GM21423 (cell line): ENCODE data around the gene LIMS1.
"Not testable (repeated sequence)": the region's sequence is repeated elsewhere in the genome, so short reads cannot be mapped to it uniquely, and the experiment has no call there.

Experiments used
- ATAC-seq: cut with Tn5 transposase; IDR thresholded peaks from one replicate; pipeline ENCODE4 v1.9.1; 2021; ENCODE audit warnings: mild to moderate bottlenecking, moderate library complexity; ENCODE audit not compliant: unreplicated experiment

LIMS1 gene

DNA sequence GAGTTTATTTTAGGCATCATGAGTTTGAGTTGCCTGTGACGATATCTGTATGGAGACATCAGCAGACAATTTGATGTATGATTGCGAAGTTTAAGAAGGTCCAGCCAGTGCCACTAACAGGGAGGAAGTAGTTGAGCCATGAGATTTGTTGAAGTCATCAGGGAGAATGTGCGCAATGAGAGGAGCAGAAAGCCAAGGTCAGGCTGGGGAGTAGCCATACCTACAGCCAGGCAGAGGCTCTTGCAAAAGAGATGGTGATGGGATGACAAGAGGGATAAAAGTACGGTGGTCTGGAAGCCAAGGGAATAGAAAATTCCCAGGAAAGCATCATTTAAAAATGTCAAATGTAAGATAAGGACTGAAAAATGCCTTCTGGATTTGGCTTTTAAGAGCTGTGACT lies 51.2 kb downstream of the LIMS1 start:
- ATAC-seq: no peak

DNA sequence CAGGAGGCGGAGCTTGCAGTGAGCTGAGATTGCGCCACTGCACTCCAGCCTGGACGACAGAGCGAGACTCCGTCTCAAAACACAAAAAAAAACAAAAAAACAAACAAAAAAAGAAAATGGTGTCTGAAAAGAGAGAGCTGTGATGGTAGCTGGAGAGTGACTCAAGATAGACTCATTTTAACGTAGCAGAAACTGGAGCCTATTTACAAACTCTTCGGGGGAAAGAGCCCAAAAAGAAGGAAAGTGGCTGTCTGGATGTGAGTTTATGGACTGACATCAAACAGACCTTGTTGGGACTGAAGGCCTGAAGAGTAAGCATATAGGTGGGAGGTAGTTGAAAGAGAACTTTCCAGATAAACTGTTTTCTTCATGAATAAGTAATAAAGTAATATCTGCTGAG lies 51.8 kb downstream of the LIMS1 start:
- no peak for ATAC-seq

DNA sequence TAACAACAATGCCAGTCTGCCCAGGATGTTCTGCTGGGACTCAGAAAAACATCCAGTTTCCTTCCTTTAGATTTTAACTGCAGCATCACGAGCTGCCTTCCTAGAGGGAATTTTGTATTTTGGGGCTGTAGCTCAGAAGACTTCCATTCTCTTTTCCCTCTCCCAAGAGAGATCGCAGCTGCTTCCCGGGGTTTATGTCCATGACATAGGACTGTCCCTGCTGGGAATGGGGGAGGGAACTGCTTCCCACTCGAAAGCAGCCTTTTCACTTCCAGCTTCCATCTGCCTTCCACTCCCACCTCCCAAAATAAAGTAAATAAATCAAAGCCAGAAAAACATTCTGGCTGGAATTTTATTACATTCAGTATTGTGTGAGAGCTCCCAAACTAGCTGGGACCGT lies 52.4 kb downstream of the LIMS1 start:
- ATAC-seq: no peak

DNA sequence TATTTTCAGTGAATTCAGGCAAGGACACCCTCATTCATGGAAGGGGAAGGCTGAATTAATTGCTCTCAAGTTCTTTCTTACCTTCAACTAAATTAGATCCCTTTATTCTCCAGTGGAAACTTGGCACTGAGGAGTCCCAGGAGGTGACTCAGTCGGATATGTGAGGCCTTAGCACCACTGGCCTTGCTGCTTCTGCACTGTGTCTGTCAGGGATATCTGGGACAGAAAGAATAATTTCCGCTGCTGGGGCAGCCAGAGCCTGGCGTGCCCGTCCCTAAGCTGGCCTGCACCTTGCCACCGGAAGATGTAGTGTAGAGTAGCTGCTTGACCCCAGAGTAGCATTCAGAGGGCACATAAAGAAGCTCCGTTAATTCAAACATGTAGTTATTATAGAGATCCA lies 53.4 kb downstream of the LIMS1 start:
- no peak for ATAC-seq

DNA sequence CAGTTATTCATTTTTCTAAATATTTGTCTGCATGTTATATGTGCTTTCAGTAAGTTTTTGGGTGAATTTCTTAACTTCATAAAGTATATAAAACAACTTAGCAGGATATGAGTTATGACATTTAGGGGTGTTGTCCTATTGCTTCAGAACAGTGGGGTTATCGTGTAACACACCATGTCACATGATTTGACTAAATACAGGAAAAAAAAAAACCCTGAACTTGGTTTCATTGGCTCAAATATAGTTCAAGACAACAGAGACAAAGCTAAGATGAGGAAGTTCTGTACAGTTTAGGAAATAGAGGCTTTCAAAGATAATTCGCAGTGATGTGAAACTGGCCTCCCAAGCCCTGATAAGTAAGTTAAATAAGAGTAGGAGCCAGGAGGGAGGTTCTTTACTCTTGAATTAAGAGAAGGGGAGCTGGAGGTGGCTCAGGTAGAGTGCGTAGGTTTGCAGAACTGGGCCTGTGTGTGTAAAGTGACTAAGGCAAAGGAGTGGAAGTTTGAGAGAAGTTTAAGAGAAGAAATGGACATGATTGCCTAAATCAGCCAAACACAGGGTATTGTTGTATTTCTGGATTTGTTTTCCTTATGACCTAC lies 53.9 kb downstream of the LIMS1 start:
- ATAC-seq: no peak

DNA sequence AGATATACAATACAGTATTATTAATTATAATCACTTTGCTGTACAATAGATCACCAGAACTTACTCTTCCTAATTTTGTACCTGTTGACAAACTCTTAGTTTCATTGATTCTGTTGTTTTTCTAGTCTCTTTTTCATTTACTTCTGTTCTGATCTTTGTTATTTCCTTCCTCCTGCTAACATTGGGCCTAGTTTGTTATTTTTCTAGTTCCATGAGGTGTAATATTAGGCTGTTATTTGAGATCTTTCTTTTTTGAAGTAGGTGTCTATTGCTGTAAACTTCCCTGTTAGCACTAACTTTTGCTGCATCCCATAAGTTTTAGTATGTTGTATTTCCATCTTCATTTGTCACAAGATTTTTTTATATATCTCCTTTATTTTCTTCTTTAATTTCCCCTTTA lies 55.1 kb downstream of the LIMS1 start:
- ATAC-seq: no peak

DNA sequence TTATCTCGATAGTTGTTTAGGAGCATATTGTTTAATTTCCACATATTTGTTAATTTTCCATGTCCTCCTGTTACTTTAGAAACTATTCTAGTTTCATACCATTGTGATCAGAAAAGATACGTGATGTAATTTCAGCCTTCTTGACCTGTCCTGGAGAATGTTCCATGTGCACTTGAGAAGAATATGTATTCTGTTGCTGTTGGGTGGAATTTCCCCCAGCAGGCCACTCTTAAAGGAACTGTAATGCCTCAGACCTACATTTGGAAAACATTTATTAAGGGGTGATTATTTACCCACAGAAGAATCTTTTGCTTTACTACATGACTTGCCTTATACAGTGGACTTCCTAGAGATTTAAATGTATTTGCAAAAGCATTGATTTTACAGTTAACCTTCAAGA lies 55.5 kb downstream of the LIMS1 start:
- no peak for ATAC-seq

DNA sequence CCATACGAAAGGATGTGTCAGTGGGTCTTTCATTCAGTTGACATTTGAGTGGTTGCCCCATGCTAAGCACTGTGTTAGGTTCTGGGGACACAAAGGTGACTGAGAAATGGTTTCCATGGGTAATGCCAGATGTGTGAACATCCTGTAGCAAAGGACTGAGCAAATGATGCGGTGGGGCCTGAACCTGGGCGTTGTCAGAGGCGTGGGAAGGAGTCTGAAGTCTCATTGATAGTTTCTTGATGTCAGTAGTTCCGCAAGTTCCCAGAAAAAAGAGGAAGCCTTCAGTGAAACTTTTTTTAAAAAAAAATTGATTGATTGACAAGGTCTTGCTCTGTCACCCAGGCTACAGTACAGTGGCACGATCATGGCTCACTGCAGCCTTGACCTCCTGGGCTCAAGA lies 56.9 kb downstream of the LIMS1 start:
- ATAC-seq: peak; percentile 61

DNA sequence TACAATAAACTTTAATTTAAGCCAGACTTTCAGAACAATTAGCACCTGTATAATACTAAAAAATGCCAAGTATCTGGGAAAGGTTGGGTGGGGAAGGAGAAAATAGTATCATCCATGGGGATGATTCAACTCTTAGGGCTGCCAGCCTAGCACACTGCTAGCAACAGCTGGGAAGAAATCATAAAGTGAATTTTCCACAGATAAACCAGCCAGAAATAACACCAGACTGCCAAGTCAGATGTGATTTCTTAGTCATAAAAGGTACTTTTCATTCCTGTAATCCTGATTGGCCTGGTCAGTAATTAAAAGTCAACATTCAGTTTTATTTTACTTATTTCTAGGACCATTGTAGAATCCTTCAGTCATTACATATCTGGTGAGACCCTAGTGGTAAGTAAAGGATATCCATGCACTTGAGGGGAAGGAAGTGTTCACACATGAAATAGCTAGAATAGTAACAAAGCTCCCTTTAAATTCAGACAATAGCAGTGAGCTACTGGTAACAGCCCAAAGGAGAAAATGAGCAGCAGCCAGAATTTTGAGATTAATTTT lies 59.4 kb downstream of the LIMS1 start:
- ATAC-seq: no peak

DNA sequence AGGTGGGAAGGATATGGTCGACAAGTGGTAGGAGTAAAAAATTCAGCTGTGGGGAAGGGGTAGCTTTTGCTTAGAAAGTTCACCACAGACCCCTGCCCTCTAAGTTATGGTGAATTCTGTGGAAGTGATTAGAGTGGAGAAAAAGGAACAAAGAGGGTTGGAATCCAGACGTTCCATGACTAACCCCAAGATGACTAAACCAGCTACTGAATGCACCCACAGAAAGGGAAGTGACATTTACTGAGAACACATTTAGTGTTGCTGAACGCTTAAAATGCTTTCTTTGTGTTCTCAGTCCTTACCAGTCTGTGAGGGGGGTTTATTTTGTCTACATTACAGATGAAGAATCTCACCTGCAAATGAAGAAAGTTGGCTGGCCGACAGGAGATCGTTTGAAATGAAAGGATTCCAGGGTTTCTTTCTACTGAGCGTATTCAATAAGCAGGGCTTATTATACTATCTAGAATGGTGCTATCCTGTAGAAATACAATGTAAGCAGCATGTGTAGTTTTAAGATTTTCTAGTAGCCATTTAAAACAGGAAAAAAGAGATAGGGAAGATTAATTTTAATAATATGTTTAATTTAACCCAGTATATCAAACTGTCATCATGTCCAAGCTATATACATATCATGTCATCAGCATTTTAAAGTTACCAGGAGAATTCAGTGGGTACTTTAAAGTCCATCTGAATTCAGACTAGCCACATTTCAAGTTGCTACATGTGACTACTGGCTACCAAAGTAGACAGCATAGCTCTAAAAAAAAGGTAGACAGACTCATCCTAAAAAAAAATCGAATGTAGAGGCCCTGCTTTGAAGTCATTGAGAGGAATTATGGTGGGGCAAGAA lies 60.1 kb downstream of the LIMS1 start:
- peak; percentile 78 for ATAC-seq

DNA sequence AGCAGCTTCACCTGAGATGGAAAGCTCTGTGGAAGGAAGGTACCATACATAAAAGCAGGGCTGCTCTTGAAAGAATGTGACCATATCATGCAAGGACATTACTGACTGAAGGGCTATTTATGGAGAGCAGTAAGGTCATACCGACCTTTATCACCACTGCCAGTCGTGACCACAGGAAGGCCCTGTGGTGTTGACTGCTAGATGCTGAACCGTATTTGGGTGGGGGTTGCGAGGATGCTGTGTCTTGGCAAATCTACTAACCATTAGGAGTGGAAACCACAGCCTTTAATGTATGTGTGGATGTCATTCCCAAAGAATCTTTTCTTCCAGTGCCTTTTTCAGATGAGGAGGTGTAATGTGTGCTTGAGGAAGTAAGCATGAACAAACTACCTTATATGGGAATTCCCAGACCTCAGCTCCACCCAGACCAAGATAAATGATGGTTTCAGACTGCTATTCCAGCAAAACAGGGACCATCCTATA lies 60.8 kb downstream of the LIMS1 start:
- ATAC-seq: peak; percentile 46

DNA sequence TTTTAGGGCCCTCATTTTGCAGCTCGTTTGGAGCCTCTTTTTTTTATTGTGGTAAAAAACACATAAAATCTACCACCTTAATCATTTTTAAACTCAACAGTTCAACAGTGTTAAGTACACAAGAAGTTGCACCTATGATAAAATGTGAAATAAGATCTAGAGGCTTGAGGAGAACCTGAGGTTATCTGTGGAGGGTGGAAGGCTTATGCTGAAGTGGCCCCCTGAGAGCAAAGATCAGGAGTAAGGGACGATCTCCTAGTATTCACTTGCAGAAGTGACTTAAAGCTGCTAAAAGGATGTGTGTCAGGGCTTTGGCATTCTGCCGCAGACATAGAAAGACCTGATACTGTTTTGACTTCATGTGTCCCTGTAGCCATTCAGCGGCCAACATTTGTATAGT lies 61.5 kb downstream of the LIMS1 start:
- not testable (repeated sequence) for ATAC-seq

DNA sequence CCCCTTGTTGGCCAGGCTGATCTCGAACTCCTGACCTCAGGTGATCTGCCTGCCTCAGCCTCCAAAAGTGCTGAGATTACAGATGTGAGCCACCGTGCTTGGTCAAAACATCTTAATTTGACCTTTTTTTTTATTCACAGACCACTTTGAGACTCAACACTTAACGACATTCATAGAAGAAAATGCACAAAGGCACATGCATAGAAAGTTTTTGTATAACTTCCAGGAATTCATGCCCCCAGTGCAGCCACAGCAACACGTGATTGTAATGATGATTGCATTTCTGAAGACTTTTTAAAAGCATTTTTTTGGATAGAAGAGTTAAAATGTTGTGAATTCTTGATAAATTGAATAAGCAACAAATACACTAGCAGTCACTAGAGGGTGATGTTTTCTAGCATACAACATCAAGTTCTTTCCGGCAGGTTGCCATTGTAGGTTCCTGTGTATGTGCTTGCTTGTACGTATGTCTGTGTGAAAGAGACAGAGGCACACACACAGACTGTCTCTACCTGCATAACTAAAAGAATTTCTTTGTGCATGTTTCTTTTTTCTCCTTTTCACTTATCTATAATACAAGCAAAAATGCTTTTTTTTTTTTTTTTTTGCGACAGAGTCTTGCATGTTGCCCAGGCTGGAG lies 63.0 kb downstream of the LIMS1 start:
- ATAC-seq: not testable (repeated sequence)

DNA sequence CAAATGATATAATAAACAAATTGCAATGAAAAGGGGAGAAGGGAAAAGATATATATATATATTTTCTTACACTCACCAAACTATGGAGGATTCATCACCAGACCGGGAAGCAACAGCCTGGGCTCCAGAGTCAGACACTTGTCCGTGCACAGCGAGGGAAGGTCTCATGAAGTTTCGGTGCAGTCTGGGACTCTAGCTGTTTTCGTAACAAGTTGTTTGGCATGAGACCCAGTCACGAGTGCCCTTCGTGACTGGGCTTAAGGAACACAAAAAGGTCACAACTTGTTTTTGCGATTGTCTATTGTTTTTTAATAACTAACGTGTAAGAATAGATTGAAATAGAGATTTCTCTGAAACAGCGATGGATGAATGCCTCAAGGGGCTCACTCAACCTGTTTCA lies 66.9 kb downstream of the LIMS1 start:
- not testable (repeated sequence) for ATAC-seq

DNA sequence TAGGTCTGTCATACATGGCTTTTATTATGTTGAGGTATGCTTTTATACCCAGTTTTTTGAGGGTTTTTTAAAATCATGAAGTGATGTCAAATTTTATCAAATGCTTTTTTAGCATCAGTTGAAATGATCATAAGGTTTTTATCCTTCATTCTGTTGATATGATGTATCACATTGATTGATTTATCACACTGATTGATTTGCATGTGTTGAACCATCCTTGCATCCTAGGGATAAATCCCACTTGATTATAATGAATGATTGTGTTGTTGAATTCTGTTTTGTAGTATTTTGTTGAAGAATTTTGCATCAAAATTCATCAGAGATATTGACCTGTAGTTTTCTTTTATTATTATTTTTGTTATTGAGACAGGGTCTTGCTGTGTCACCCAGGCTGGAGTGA lies 68.2 kb downstream of the LIMS1 start:
- no peak for ATAC-seq

DNA sequence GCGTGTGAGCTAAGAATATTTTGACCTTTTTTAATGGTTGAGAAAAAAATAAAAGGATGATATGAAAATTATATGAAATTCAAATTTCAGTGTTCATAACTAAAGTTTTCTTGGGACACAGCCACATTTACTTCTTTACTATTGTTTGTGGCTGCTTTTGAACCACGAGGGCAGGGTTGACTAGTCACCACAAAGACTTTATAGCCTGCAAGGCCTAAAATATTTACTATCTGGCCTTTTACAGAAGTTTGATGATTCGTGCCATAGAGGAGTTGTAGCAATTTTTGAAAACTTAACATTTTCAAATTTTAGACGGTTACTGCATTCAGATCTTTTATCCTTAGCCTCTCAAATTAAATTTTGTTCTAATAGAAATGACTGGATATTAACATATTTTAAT lies 69.9 kb downstream of the LIMS1 start:
- ATAC-seq: no peak

DNA sequence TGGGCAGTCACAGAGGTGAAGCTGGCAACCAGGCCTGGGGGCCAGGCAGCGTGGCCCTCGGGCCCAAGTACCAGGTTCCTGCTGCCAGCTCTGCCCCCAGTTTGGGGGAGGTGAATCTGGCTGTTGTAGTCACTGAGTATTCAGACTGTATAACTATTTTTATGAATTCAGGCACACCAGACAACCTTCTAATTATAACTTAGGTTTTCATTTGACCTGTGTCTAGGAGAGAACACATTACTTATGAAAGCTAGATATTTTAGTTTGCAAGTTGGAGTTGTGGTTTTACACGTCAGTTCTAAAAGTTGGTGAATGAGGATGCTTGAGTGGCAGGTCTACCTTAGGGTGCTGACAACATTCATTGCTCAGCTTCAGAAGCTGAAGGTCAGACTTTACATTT lies 71.7 kb downstream of the LIMS1 start:
- peak; percentile 48 for ATAC-seq

DNA sequence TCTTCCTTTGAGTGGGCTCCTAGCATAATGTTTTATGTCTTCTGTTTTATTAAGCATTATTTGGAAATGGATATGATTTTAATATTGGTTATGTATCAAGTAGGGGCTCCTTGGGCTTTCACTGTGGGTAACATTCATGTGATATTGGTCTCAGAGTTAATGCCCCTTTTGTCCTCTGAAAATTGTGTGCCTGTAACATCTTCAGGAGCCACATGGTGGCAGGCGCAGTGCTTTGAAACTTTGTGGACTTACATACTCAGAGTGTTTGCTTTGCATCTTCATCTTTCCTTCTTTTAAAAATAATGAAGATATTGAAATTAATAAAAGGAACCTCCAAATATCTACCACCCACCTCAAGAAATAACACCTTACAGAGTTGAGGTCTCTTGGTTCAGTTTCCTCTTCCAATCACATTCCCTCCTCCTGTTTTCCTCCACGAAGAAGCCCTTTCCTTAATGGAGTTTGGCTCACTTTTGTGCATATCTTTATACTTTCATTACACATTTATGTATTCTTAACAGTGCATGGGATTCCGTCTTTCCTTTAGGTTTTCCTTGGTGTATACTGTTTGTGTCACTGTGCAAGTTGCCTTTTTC lies 73.5 kb downstream of the LIMS1 start:
- no peak for ATAC-seq

DNA sequence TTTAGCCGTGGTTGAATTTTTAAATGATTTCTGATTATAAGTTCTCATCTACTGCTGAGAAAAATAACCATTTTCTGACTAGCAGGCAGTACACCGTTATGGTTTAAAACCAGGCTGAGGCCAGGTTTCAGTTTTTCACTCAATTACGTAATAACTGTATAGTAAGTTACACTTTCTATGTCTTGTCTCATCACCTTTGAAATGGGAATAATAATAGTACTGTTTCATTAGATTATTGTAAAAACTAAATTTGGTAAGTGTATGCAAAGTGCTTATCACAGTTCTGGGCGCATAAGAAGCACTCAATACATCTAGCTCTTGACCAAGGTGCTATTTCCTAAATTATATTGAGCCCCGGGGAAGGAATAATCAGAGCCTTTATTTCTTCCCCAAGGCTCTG lies 76.8 kb downstream of the LIMS1 start:
- ATAC-seq: no peak

DNA sequence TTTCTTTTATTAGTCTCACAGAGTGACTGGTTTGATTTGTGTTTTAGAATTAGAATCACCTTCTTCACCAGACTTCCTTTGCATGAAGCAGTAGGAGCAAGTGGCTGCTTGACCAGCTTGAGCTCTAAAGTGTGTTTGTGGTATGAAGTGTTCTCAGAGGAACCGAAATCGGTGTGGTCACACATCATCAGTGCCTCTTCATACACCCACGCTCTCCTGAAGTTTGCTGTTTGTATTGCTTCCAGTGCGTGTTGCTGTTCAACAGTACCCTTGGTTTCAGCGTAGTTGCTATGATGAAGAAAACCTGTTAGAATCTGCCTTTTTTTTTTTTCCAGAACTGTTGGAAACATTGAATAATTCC lies 77.9 kb downstream of the LIMS1 start:
- ATAC-seq: peak; percentile 79

DNA sequence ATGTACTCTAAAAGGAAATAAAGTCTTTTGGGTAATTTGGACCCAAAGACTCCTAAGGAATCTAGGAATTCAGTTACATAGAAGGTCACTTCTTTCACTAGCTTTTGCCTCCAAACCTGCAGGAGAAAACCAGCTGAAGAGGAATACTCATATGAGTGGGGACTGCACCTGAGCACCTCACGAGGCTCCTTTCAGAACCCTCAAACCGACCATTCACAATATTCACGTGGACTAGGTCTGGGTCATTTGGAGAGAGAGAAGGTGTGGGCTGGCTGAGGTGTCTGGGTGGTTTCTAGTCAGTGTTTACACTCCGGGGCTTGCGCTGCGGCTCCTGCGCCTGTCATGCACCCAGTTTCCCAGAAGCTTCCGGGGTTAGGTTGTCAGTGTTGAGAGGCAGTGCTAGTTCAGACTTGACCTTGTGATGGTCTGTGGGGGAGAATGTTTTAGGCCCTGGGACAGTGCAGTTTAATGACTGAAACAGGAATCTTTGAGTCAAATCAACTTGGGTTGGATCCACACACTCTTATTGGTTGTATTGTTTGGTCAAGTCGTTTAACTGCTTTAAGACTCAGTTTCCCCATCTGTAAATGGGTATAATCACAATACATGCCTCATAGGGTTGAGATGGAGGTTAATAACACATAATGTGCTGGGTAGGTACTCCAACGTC lies 78.4 kb downstream of the LIMS1 start:
- ATAC-seq: peak; percentile 81
